Panc1 (cell line): ENCODE data around the gene TNIK. TPM values are rescaled to one million over a fixed set of nuclear protein-coding genes. Genes with fewer than 3 reads are reported as not detected.

Source experiments
- ATAC-seq: fragments of 200-7000 bp; cut with Tn5 transposase; 2 replicates; pipeline ENCODE4 v1.9.1; 2020; ENCODE audit warnings: mild to moderate bottlenecking, moderate library complexity
- BruUV-seq: library from RNA; stranded (reverse); fragments of 400-500 nt; replicated peaks from 2 replicates; lab custom pipeline; 2021; lab: Mats Ljungman, UMichigan
- CTCF ChIA-PET: fragments of 300-600 bp; sonication (Branson Sonifier 250); formaldehyde crosslinking; loops from one replicate; lab custom pipeline; 2022; ENCODE audit warnings: antibody characterized with exemption; lab: Charles Lee
- POLR2A ChIA-PET: fragments of 300-600 bp; sonication (Branson Sonifier 250); formaldehyde crosslinking; loops from one replicate; lab custom pipeline; 2022; ENCODE audit warnings: antibody characterized with exemption; lab: Charles Lee
- DNase-seq: peaks from one replicate; pipeline ENCODE4 v3.0.0-alpha.2; 2010; ENCODE audit warnings: low read depth, low spot score
- H3K27ac ChIP-seq: 2 replicates; pipeline ENCODE4 v1.5.1; 2011; ENCODE audit warnings: mild to moderate bottlenecking, low read length, inconsistent platforms
- H3K27me3 ChIP-seq: fragments of 200-500 bp; sonication (Bioruptor generic); 2 replicates; pipeline ENCODE4 v1.6.0; 2014; ENCODE audit warnings: low read length, inconsistent platforms; ENCODE audit not compliant: control insufficient read depth, insufficient read depth
- H3K36me3 ChIP-seq: fragments of 200-500 bp; sonication (Bioruptor generic); 2 replicates; pipeline ENCODE4 v1.5.1; 2014; ENCODE audit warnings: inconsistent platforms, mild to moderate bottlenecking, low read length, moderate library complexity; ENCODE audit not compliant: control insufficient read depth, insufficient read depth
- H3K4me1 ChIP-seq: 2 replicates; pipeline ENCODE4 v1.5.1; 2011; ENCODE audit warnings: inconsistent platforms, mild to moderate bottlenecking, low read length, moderate library complexity; ENCODE audit not compliant: control insufficient read depth, insufficient read depth
- H3K4me3 ChIP-seq, 2 experiments: 2 replicates each; pipeline ENCODE4 v1.5.1; 2011 to 2012; ENCODE audit warnings: low read depth in 2 of 2, low read length in 2 of 2, mild to moderate bottlenecking in 2 of 2, inconsistent platforms in 1 of 2, moderate library complexity in 1 of 2
- H3K9me3 ChIP-seq: fragments of 200-500 bp; sonication (Bioruptor generic); 2 replicates; pipeline ENCODE4 v1.5.1; 2014; ENCODE audit warnings: low read depth, mild to moderate bottlenecking, inconsistent platforms, low read length, moderate library complexity; ENCODE audit not compliant: control insufficient read depth, insufficient read depth
- POLR2AphosphoS5 ChIP-seq: IDR thresholded peaks from 2 replicates; pipeline ENCODE4 v1.6.1; 2012; ENCODE audit warnings: mild to moderate bottlenecking, low read depth, low read length, moderate library complexity
- REST ChIP-seq, 2 experiments: IDR thresholded peaks; 2 replicates each; pipeline ENCODE4 v1.6.1; 2011 to 2012; ENCODE audit warnings: low read depth in 2 of 2, control low read depth in 1 of 2, low read length in 1 of 2, mild to moderate bottlenecking in 1 of 2, moderate library complexity in 1 of 2; ENCODE audit not compliant: insufficient read depth in 1 of 2
- SIN3A ChIP-seq: IDR thresholded peaks from 2 replicates; pipeline ENCODE4 v1.6.1; 2012; ENCODE audit warnings: low read depth, mild to moderate bottlenecking, low read length, moderate library complexity, borderline replicate concordance; ENCODE audit not compliant: insufficient read depth
- TCF7L2 ChIP-seq: IDR thresholded peaks from 2 replicates; pipeline ENCODE4 v1.6.1; 2011; ENCODE audit warnings: mild to moderate bottlenecking, low read depth, low read length, inconsistent platforms
- in situ Hi-C: cut with HindIII; loops from 2 replicates; pipeline ENCODE4 v1.10.0; 2016; ENCODE audit warnings: low sequenced_read_pairs, low pct_unique_long_range_greater_than_20kb
- intact Hi-C: fragments of 100-400 bp; cut with micrococcal nuclease; formaldehyde crosslinking; loops from one replicate; pipeline ENCODE4 v1.10.0; 2022; ENCODE audit not compliant: unreplicated experiment
- total RNA-seq: library from RNA; stranded (reverse); gene quantifications from one replicate; pipeline ENCODE4 v1.2.1, GENCODE V29; 2021; ENCODE audit not compliant: unreplicated experiment
- TF ChIP-seq, protein P1 (sequence below): fragments of 450-650 bp; IDR thresholded peaks from 2 replicates; pipeline ENCODE4 v1.5.1; 2017; ENCODE audit warnings: mild to moderate bottlenecking

TNIK gene
- total RNA-seq, 1 experiment from 2014 or later, result 1.9 TPM

DNA sequence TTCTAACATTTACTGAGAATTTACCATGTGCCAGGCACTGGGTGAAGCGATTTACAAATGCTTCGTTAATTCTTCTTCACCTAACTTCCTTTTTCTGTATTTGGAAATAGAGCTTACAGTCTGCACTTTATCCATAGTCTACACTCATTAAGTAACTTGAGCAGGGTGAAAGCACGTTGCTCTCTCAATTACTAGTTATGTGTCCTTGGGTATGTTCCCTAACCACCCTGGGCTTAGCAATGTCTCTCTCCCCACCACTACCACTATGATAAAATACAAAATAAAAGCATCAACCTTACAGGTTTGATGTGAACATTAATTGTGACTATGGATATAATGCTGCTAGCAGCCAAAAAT lies 260.8 kb downstream of the TNIK start:
- H3K27ac ChIP-seq, result no peak overlapping the region
- intact Hi-C loops, result no loop called here
- BruUV-seq, result no TSS peak
- no peak for TF ChIP-seq REST (IDR thresholded peaks at IDR 0.05; ENCODE audit: insufficient read depth in 1 of 2, low read depth in 2 of 2, low read length in 1 of 2)
- no peak for TF ChIP-seq SIN3A
- no peak for TF ChIP-seq TCF7L2
- TF ChIP-seq, protein P1, sequence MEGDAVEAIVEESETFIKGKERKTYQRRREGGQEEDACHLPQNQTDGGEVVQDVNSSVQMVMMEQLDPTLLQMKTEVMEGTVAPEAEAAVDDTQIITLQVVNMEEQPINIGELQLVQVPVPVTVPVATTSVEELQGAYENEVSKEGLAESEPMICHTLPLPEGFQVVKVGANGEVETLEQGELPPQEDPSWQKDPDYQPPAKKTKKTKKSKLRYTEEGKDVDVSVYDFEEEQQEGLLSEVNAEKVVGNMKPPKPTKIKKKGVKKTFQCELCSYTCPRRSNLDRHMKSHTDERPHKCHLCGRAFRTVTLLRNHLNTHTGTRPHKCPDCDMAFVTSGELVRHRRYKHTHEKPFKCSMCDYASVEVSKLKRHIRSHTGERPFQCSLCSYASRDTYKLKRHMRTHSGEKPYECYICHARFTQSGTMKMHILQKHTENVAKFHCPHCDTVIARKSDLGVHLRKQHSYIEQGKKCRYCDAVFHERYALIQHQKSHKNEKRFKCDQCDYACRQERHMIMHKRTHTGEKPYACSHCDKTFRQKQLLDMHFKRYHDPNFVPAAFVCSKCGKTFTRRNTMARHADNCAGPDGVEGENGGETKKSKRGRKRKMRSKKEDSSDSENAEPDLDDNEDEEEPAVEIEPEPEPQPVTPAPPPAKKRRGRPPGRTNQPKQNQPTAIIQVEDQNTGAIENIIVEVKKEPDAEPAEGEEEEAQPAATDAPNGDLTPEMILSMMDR, result no peak
- no peak for TF ChIP-seq POLR2AphosphoS5
- peaks cover 3% of the 10 kb centered on the region; the same call in 1 of the 2 replicates for H3K27me3 ChIP-seq
- no peak overlapping the region for H3K4me3 ChIP-seq
- H3K9me3 ChIP-seq, result no peaks in the 10 kb centered on the region
- in situ Hi-C loops, result no loop called here
- DNase-seq, result no peak
- ATAC-seq, result no peak
- ChIA-PET POLR2A (interaction anchor here (0.5 kb wide), 1 partner anchor 294 kb away, joined by 11 read pairs; no protein-coding TSS in a partner anchor), CTCF (no interaction called here)
- H3K4me1 ChIP-seq, result no peaks in the 10 kb centered on the region
- H3K36me3 ChIP-seq, result no peaks in the 10 kb centered on the region

- BruUV-seq, result no TSS peak
These were observed 261.3 kb downstream of the TNIK start for GRCh38 chr3:171198781-171199472.

More at GRCh38 chr3:171198781-171199472, 261.3 kb downstream of the TNIK start:
- Histone ChIP-seq H3K27ac (no peak overlapping the region), H3K27me3 (peaks cover 3% of the 10 kb centered on the region; the same call in 1 of the 2 replicates), H3K4me1 (no peaks in the 10 kb centered on the region), H3K36me3 (no peaks in the 10 kb centered on the region), H3K4me3 (no peak overlapping the region), H3K9me3 (no peaks in the 10 kb centered on the region)
- ATAC-seq (no peak), DNase-seq (no peak)
- in situ Hi-C loops, result no loop called here
- ChIA-PET POLR2A (interaction anchor here (0.5 kb wide), 1 partner anchor 294 kb away, joined by 11 read pairs; no protein-coding TSS in a partner anchor), CTCF (no interaction called here)
- TF ChIP-seq REST (IDR thresholded peaks at IDR 0.05; ENCODE audit: insufficient read depth in 1 of 2, low read depth in 2 of 2, low read length in 1 of 2), result no peak
- intact Hi-C loops, result no loop called here
